ENCODE measurements around the gene VCL.
A peak's percentile ranks its signal among the peaks of the same experiment; 100 is the strongest.
"Not testable (repeated sequence)": the region's sequence is repeated elsewhere in the genome, so short reads cannot be mapped to it uniquely, and the experiment has no call there.

Gene VCL

GRCh38 chr10:74058071-74058470 lies 60.2 kb downstream of the VCL start:
- TF ChIP-seq, protein P1, sequence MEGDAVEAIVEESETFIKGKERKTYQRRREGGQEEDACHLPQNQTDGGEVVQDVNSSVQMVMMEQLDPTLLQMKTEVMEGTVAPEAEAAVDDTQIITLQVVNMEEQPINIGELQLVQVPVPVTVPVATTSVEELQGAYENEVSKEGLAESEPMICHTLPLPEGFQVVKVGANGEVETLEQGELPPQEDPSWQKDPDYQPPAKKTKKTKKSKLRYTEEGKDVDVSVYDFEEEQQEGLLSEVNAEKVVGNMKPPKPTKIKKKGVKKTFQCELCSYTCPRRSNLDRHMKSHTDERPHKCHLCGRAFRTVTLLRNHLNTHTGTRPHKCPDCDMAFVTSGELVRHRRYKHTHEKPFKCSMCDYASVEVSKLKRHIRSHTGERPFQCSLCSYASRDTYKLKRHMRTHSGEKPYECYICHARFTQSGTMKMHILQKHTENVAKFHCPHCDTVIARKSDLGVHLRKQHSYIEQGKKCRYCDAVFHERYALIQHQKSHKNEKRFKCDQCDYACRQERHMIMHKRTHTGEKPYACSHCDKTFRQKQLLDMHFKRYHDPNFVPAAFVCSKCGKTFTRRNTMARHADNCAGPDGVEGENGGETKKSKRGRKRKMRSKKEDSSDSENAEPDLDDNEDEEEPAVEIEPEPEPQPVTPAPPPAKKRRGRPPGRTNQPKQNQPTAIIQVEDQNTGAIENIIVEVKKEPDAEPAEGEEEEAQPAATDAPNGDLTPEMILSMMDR (IDR thresholded peaks at IDR 0.05; ENCODE audit: low read depth, low read length) = no peak
- H3K4me3 ChIP-seq (replicated peaks in 1 of 2; ENCODE audit: low read depth in 2 of 2, low read length in 2 of 2) = no peak overlapping the region
- DNase-seq (ENCODE audit: low read depth in 2 of 2) = no peak

DNA sequence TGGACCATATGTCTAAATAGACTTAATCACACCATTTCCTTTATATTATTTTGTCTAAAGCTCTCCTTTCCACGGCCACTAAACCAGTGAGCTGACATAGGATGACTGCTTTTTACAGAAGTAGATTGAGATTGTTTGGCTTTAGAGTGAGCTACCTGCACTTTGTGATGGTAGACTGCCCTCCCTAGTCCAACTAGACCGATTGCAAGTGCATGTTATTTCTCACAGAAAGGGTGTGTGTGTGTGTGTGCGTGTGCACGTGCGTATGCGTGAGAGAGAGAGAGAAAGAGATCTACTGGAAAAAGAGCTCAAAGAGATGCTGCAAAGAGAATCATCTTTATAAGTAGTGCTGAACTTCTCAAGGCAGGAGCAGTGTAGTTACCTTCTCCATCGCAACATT lies 60.7 kb downstream of the VCL start:
- H3K4me3 ChIP-seq (replicated peaks in 1 of 2; ENCODE audit: low read depth in 2 of 2, low read length in 2 of 2) = no peak overlapping the region
- TF ChIP-seq, protein P1 (IDR thresholded peaks at IDR 0.05; ENCODE audit: low read depth, low read length) = no peak
- peak in 1 of 2 donors; percentile 47 for DNase-seq (ENCODE audit: low read depth in 2 of 2)

DNA sequence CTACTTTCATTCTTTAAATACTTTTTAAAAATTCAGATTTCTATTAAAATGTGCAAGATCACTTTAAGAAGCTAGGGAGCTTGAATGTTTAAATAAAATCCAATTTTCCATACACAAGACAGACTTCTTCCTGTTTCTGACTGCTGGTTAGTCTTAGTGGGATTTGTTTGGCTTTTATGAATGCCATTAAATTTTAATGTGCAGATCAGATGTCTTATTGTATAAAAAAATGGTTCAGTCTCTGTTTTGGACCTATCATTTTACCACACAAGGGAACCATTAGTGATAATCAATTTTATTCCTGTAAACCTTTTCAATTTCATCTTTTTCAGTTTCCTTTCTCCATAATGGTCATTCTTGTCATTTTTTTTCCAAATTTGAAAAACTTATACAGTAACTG lies 63.2 kb downstream of the VCL start:
- no peak overlapping the region for H3K4me3 ChIP-seq (replicated peaks in 1 of 2; ENCODE audit: low read depth in 2 of 2, low read length in 2 of 2)
- TF ChIP-seq, protein P1 (IDR thresholded peaks at IDR 0.05; ENCODE audit: low read depth, low read length) = no peak
- no peak for DNase-seq (ENCODE audit: low read depth in 2 of 2)

DNA sequence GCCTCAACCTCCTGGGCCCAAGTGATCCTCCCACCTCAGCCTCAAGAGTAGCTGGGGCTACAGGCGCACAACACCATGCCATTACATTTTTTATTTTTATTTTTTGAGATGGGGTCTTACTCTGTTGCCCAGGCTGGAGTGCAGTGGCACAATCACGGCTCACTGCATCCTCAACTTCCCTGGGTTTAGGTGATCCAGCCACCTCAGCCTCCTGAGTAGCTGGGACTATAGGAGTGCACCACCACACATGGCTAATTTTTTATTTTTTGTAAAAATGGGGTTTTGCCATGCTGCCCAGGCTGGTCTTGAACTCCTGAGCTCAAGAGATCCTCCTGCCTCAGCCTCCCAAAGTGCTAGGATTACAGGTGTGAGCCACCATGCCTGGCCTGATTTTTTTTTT lies 64.1 kb downstream of the VCL start:
- DNase-seq (ENCODE audit: low read depth in 2 of 2); H3K4me3 ChIP-seq (replicated peaks in 1 of 2; ENCODE audit: low read depth in 2 of 2, low read length in 2 of 2): not testable (repeated sequence)

GRCh38 chr10:74063256-74063655 lies 65.3 kb downstream of the VCL start:
- peak; percentile 40 to 69 for DNase-seq (ENCODE audit: low read depth in 2 of 2)
- no peak overlapping the region for H3K4me3 ChIP-seq (replicated peaks in 1 of 2; ENCODE audit: low read depth in 2 of 2, low read length in 2 of 2)
- TF ChIP-seq, protein P1 (IDR thresholded peaks at IDR 0.05; ENCODE audit: low read depth, low read length) = no peak

- TF ChIP-seq, protein P1 (IDR thresholded peaks at IDR 0.05; ENCODE audit: low read depth, low read length) = no peak
- H3K4me3 ChIP-seq (replicated peaks in 1 of 2; ENCODE audit: low read depth in 2 of 2, low read length in 2 of 2) = no peak overlapping the region
- peak; percentile 48 to 90 for DNase-seq (ENCODE audit: low read depth in 2 of 2)
Observed at GRCh38 chr10:74067373-74068352, 69.7 kb downstream of the VCL start.

DNA sequence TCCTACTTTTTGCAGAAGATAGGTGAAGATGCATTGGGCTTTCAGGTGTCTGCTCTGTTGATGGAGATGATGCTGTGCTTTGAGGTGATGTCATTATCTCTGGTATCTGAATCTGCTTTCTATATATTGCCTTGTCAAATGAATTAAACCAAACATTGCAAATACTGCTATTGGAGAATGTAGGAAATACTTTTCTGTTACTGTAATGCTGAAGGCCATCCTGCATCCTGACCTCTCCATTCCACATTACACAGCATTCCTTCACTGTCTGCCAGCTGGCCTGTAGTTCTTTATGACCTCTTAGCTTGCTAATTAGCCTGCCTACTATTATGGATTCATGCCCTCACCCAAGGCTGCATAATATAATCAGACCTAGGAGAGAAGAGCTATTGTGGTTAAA lies 73.2 kb downstream of the VCL start:
- H3K4me3 ChIP-seq (replicated peaks in 1 of 2; ENCODE audit: low read depth in 2 of 2, low read length in 2 of 2) = no peak overlapping the region
- DNase-seq (ENCODE audit: low read depth in 2 of 2) = peak; percentile 84 to 85
- TF ChIP-seq, protein P1 (IDR thresholded peaks at IDR 0.05; ENCODE audit: low read depth, low read length) = no peak

Measured in cardiac fibroblast (primary cell).